Fibroblast of skin of back (primary cell): ENCODE measurements around the gene NEURL3.
A peak's percentile ranks its signal among the peaks of the same experiment; 100 is the strongest.

Experiments used
- DNase-seq: peaks from one replicate; pipeline ENCODE4 v3.0.0-alpha.2; 2013

The NEURL3 gene

DNA sequence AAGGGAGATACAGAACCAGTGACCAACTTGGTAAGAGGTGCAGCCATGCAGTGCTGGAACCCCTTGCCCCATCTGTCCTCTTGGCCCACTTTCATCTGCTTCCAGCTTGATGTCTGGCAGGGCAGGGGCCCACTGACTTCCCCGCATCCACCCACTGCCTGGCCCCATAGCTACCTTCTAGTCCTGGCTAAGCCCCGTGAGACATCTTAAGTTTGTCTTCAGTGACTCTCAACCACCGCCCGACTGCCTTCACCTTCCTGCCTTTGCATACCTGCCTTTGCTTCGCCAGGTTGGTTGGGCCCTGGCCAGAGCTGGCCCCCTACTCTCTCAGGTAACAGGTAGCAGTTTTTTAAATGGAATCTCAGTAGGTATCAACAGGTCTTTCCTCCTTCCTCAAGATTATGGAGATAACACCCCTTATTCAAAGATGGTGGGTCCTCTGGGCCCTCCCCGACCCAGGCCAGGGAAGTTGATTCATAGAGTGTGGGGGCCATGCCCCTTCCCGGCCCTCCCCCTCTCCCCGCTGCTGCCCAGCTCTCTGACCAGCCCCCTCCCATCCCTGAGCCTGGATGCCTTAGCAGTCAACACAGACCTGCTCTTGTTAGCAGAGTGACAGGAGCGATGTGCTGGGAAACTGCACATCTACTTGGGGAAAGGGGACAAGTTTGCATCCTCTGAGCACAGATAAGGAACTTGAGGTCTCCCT is 34.2 kb upstream of the NEURL3 start:
- DNase-seq = no peak

DNA sequence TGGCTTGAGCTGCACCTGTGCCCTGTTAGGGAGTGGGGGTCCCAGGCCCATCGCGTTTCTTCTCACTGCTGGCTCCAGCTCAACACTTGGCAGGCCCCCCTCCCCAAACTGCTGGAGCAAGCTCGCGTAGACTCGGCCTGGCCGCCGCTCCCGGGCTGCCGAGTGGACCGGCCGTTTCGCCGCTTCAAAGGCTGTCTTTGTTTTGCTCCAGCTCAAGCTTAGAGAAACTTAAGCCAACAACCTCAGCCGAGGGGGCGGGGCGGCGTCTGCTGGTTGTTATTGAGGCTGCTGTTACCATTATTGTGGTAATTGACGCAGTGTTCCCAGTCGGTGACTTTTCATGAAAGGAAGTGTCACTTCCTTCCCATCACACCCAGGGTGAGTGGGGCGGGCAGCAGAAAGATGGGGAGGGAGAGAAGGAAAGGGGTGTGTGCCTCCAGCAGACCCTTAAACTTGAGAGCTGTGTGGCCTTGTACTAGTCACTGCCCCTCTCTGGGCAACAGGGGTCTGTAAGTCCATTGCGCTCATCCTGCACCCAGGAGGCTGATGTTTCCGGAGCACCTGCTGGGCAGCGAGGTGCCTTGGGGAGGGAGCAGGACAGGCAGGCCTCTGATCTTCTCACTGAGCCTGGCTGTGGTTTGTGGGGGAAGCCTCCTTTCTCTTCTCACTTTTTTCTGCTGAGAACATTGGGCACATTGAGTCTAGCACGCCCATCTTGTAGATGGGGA is 33.5 kb upstream of the NEURL3 start:
- no peak for DNase-seq

DNA sequence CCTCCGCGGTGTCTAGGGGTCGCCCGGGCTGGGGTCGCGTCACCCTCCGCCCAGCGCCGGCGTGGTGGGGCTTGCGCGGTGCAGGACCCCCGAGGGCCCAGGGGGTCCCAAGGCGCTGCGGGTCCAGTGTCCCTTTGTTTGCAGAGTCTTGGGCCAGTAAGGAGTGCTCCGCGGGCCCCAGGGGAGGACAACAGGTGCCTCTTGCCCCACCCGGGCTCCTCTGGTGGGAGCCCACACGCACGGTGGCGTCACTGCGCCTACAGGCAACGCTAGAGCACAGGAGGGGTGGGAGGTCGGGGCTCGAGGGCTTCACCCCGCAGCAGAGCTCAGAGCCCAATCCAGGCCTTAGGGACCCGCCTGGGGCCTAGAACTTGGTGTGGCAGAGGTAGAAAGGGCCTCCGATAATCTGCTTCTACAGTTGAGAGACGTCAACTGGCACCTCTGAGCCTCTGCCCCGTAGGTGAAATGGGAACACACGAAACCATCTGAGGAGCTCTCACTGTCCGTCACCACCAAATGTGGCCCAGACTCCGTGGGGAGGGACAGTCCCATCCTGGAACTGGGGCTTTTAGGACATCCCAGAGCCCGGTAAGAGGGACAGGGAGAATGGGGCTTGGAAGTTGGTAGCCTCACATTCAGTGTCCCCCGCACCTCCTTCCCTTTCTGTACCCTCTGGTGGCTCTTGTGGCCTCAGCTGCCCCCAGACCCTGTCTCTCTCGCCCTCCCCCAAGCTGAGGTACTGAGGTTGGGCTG is 32.8 kb upstream of the NEURL3 start:
- DNase-seq = no peak

DNA sequence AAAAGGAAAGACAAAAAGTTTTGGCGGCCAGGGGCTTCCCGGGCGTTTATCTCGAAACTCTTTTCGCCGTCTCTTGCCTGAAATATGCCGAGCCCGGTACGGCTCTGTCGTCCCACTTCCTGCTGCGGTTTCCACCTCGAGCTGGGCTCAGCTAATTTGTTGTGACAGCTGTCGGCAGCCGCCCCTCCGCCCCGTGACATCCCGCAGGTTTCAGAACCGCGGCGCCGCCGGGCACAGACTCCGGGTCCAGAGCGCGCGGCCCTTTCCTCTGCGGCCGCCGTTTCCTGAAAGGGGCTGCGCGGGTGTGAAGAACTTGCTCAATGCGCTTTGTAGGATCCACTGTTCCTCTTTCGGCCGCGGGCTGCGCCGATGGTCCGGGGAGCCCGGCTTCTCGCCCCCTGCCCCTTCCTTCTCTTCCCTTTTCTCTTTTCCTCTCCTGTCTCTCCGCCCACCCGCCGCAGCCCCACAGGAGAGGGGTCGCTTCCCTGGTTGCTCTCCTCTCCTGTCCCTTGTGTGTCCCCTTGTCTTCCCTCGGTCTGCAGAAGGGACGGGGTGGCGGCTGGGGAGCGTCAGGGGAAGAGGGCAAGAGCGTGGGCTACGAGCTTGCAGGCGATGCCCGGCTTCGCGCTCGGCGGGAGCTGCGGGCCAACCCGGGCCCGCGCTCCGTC is 32.0 kb upstream of the NEURL3 start:
- DNase-seq = peak; percentile 62

DNA sequence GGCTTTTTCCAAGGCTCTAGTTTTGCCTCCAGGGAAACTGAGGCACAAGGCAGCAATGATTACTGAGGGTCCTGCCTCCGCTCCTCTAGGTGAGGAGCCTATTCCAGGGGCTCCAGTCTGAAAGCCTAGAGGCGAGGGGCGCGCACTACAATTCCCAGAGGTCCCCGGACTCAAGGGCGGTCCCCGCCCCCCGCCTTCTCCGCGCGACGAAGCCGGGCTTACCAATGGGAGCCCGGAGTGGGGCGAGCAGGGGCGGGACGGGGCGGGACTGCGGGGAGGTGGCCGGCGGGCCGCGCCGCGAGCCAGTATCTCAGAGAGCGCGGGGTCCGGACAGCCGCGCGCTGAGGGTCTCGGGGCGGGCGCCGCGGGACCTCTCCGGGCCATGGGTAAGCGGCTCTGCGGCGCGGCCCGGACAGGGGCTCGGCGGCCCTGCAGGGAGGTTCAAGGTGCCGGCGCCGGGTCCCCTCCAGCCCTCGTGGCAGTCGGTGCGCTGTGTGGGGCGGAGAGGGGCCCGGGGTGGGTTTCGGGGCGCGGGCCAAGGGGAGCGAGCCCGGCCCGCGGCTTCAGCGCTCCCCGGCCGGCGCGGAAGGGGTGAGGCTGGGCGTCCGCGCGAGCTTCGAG is 31.4 kb upstream of the NEURL3 start, which contains the start of gene ARID5A:
Gene ARID5A, plus strand, starts transcription at position 308 of the 621 bp plus-strand sequence. Its CDS starts 75 bp downstream, at position 383.
- peak; percentile 90 for DNase-seq

DNA sequence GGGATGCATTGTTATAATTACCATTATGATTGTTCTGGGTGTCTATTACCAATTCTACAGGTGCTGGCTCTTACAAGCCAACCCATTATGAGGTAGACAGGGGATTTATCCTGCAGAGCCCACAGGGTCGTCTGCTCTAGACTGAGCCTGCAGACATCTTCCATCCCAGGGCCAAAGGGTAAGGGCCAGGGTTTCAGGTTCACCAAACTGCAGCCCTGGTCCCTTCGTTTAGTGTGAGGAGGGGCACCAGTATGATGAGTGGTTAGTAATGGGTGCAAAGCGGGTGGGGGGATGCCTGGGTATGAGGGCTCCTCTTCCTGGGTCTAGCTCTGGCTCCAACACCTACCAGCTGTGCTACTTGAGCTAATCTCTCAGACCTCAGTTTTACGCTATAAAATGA is 30.2 kb upstream of the NEURL3 start:
- DNase-seq = no peak

DNA sequence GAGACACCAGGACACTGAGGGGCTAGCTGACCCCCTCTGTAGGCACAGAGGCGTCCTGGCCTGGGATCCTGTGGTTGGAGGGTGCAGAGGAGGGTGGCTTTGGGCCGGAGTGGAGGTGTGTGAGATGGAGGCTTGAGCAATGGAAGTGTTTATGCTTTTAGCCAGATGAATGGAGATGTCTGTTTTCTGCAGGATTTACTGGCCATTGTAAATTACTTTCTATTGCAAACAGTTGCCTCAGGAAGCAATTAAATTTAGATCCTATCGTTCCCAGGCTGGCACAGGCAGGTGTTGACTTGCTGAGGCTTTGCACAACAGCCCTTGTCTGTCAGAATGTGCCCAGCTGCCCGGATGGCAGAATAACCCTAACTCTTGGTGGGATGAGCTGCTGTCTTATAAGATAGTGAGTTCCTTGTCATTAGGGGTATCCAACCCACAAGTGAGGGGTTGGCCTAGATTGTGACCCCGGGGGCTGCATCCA is 29.6 kb upstream of the NEURL3 start:
- DNase-seq = no peak

DNA sequence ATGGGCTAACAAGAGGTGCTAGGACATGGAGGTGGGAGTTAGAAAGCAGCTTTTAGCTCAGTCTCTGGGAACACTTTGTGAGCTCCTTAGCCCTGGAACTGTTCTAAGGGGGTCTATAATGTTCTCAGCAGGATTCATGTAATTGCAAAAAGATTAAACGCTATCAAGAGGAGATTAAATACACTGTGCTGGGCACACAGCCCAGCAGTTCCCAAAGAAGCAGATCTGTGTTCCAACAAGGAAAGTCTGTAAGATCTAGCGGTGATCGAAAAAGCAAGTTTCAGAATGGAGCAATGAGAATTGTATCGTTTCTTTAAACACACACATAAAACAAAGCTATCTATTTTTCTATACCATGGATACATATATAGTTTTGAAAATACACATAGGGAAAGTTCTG is 29.0 kb upstream of the NEURL3 start:
- no peak for DNase-seq

DNA sequence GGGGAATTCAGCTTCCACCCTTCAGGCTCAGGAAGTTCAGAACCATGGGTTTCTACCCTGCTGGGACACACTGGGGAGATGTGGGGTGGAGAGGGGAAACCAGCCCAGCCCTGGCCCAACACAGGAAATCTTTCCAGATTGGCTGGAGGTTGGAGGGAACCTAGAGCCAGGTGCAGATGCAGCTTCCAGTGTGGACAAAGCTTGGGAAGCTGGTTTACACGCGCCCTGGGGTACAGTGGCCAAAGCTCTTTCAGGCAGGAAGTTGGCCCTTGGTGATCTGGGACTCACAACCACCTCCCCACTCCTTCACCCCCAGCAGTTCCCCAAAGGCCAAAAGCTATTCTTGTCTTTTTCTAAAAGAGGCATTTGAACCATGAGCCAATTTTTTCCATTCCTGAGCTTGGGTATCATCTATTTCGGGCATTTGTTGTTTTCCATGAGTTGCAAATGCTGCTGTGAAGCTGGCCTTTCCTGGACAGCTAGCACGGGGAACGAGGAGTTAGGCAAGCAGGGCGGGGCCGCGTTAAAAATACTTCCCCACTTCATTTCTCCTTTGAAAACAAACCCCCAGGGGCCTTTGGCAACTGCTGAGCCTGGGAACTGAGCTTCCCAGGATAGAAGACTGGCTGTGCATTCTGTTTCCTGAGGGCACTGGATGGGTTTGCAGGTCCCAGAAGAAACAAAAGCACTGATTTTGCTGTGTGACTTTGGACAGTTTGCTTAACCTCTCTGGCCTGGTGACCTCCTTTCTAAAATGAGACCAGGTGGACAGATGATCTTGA is 28.3 kb upstream of the NEURL3 start:
- peak; percentile 95 for DNase-seq

DNA sequence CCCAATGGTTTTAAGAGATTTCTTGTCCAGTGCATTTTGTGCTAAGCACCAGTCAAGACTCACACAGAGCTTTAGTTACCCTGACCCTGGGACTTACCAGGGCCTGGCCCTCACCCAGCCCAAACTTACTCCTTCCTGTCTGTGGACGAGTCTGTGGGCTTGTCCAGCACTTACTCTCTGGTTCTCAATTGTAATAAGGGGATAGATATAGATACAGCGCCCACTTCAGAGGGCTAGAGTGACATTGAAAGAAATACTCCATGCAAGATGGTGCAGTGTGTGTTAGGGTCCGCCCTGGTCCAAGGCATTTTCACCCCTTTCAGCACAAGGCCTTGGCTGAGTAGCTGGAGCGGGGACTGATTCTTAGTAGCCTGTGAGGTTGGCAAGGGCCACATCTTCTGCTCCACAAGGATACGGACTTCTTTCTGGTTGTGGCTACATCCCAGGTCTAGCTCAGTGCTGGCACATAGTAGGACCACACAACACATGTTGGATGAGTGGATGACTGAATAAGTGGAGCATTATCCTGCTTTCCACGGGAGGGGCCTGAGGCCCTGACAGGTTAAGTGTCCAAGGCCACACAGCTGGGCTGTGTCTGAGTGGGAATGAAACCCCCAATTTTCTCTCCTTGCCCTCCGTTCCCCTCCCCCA is 27.6 kb upstream of the NEURL3 start:
- DNase-seq = no peak

DNA sequence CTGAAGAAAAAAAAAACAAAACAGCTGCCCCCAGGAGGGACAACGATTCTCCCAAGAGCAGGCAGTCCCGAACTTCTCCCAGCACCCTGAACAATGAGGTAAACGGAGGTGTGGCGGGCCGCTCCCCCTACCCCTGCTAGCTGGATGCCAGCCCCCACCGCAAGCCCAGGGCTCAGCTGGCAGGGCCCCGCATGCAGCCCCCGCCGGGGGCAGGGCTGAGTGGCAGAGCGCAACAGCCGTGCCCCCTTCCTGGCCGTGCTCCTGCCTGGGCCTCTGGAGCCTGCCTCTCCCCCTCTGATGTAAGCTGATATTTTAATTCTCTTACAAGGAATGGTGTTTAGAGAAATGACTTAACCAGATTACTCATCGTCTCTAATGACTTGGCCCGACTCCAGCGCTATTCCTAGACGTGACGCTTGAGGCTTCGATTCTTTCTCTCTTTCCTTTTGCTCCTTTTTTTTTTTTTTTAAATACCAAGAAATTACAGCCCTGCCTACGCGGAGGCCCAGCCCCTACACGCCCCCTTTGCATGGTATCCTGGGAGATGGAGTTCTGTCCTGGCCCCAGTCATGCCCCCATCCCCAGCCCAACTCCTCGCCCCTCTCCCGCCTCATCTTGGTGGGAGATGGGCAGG is 26.8 kb upstream of the NEURL3 start:
- DNase-seq = peak; percentile 100

DNA sequence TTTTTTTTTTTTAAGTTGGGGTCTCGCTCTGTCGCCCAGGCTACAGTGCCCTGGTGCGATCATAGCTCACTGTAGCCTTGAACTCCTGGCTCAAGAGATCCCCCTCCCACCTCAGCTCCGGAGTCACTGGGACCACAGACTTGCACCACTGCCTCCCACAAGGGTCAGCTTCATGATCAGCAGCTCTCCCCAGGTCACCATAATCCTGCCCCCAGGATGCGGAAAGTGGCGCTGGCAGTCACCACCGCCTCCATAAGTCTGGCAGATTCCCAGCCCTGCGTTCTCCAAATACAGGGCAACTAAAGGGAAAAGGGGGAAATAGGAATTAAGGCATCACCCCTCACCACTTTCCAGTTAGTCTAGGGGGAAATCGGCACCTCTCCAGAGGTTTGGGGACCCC is 26.2 kb upstream of the NEURL3 start:
- no peak for DNase-seq

DNA sequence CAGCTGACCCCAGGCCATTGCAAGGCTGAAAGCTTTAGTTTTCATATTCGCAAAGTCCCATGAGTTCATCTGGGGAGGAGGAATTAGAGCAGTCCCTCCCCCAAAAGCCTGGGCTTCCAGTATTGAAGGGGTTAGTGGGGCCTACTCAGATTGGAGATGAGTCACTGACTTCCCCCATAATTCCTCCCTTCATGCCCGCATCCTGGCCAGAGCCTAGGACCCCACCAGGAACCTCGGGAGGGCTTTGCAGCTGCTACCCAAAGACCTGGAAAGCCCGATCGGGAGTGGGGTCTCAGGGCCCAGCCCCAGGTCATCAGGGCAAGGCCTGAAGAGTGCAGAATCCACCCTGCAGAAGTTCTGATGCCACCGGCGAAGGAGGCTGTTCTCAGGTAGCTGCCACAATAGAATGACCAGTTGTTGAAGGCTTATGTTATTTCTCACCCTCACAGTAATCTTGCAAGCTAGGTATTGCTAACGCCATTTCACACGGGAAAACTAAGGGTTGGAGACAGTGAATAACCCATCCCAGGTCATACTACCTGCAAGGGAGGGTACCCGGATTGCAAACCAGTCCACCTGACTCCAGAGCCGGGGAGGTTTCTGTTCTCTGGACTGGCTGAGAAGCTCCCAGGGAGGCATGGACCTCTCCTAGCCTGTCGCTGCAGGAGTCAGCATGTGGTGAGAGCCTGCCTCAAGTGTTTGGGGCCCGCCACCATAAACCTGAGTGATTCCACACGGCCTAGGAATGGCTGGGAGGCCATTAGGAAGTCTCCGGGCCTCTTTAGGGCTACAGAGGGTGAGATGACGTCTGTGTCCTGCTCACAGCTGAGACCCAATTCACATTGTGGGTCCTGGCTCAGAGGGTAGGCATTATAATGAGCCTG is 25.6 kb upstream of the NEURL3 start:
- DNase-seq = peak; percentile 30

DNA sequence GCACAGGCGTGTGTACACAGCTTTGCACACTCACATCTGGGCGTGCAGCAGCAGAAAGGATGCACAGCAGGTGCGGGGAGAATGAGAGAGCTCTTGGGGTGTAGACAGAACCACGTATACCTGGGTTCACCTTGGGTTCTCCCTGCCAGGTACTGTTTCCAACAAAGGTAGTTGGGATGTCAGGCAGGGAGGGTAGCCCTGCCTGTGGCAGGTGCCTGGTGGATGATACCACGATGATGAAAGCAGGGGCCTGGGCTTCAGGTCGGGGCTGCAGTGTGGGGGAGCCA is 24.9 kb upstream of the NEURL3 start:
- DNase-seq = no peak

DNA sequence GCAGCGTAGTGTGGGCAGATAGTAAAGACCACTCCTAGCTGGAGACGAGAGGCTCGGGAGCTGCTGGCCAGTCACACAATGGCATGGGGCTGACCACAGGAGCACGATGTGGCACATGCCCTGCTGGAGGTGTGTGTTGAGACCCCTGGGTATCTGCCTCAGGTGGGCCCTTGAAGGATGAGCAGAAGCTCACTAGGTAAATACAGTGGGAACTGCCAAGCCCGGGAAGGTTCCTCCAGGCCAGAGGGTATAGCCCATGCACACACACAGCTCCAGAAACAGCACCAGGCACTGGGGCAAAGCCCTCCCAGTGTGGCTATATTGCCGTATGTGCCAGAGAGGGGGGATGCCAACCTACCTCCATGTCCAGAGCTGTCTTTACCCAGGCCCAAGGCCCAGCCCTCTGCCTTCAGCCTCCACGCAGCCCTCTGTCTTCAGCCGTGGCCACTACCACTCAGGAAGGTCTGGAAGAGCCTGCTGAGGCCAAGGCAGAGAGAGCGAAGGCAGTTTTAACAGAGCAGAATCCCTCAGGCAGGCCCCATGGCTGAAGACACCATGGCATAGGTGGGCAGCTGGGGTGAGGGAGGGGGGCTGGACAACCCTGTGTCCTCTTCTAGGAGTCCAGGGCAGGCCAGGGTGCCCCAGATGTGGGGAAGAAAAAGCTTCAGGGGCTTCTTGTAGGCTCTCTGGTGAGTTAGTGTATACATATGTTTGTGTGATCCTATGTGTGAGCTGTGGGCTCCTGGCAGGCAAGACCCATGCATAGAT is 24.4 kb upstream of the NEURL3 start:
- no peak for DNase-seq

DNA sequence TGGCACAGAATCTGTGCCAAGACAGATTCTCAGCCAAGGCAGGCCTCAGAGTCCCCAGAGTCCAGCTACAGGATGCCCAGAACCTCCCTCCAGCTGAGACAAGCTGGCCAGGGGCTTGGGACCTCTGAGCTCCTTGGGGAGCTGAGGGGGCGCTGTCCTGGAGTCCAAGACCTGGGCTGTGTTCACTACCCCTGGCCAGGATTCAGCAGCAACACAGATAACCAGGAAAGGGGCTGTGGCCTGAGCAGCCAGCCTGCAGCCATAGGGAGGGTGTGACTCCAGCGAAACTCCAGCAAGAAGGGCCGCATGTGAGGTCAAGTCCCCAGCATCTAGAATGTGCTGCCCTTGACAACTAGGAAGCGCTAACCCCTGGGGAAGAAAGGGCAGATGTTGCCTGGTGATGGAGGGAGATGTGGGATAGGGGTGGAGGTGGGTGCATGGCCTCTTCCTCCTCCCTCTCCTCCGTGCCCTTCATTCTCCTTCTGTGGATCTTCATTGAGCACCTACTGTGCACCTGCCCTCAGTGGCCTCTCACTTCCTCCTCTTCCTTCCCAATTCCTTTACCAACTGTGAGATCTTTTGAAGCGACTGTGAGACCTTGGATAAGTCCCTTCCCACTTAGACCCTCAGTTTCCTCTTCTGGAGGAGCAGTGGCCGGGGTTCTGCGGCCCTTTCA is 23.7 kb upstream of the NEURL3 start:
- no peak for DNase-seq

DNA sequence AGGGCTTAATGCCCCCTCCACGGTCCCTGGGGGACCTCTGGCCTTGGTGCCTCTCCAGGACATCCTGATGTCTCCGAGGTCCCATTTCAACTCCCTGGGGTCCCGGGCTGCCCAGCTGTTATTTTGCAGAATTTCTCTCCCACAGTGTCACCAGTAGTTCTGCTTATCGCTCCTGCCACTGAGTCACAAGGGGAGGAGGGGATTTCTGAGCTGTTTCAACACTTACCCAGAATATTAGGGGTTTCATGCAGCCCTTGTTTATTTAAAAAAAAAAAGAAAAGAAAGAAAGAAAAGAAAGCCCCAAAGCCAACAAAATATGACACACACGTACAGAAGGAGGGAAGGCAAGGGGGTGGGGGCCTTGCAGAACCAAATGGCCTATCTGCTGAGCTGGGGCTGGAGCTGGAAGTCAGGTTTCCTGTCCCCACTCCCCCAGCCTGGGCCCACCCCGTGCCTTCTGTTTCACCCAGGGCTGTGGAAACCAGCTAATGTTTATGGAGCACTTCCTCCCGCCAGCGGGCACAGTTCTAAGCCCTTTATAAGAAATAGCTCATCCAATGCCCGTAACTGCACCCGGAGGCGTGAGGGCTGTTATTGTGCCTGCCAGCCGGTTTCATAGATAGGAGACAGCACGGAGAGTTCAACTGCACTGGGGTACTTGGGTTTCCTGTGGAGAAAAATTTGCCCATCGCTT is 23.0 kb upstream of the NEURL3 start:
- peak; percentile 71 for DNase-seq
